Psoas muscle (tissue), 8 donors: ENCODE data around the gene PANK4. TPM values are rescaled to one million over a fixed set of nuclear protein-coding genes. Genes with fewer than 3 reads are reported as not detected.

Experiments
- ATAC-seq, 4 donors: fragments of 200-7000 bp; cut with Tn5 transposase; one replicate each; pipeline ENCODE4 v1.9.1; 2020; ENCODE audit warnings: moderate library complexity in 3 of 4, mild to moderate bottlenecking in 2 of 4
- DNase-seq, 2 donors: peaks; one replicate each; pipeline ENCODE4 v3.0.0-alpha.2; 2020
- H3K27ac ChIP-seq: fragments of 200-600 bp; one replicate; pipeline ENCODE4 v1.8.0; 2022
- H3K27me3 ChIP-seq, 3 donors: fragments of 200-600 bp in 1 of 3; one replicate each; pipeline versions ENCODE4 v1.6.1 to v1.8.0; 2013 to 2022; ENCODE audit warnings: low read length in 2 of 3, mild to moderate bottlenecking in 2 of 3, moderate library complexity in 1 of 3; ENCODE audit not compliant: insufficient read depth in 3 of 3
- H3K36me3 ChIP-seq, 2 donors: fragments of 200-600 bp in 1 of 2; one replicate each; pipeline versions ENCODE4 v1.6.1 to v1.8.0; 2013 to 2022; ENCODE audit warnings: low read depth in 1 of 2, mild to moderate bottlenecking in 1 of 2, moderate library complexity in 1 of 2; ENCODE audit not compliant: insufficient read depth in 1 of 2
- H3K4me1 ChIP-seq: fragments of 200-600 bp; one replicate; pipeline ENCODE4 v1.8.0; 2022
- H3K4me3 ChIP-seq: fragments of 200-600 bp; one replicate; pipeline ENCODE4 v1.8.0; 2022; ENCODE audit warnings: mild to moderate bottlenecking
- H3K9me3 ChIP-seq: fragments of 200-600 bp; one replicate; pipeline ENCODE4 v1.8.0; 2022
- CTCF ChIP-seq: fragments of 200-600 bp; IDR thresholded peaks from one replicate; pipeline ENCODE4 v1.8.0; 2022; ENCODE audit warnings: antibody characterized with exemption
- WGBS, 3 donors: extraction: QIAGEN DNeasy Blood & Tissue Kit; methylation state at CpG; one replicate each; pipeline versions ENCODE4 v1.1.6 to v1.1.7; 2013; 5-methylcytosine and 5-hydroxymethylcytosine counted together
- intact Hi-C, 2 donors: fragments of 100-400 bp; cut with DNase I; formaldehyde crosslinking; loops; one replicate each; pipeline versions ENCODE4 v1.11.0 to v1.14.2; 2022
- polyA plus RNA-seq, 3 donors: library from polyadenylated mRNA; stranded (reverse); fragments of 200-250 nt; gene quantifications; one replicate each; pipeline ENCODE4 v1.2.3, GENCODE V29; 2013
- total RNA-seq, 4 donors: library from RNA; stranded (reverse); fragmentation: NEBNext Ultra II Directional in 2 of 4; extraction: Animal tissue kit (Norgen Biotek cat#: 25700) in 2 of 4; gene quantifications; one replicate each; pipeline versions ENCODE4 v1.2.1 to v1.2.4, GENCODE V29; 2021 to 2023
- donor health status: healthy with polysubstance abuse.
- donor health status: DM: no; HTN: no; CAD: no; lungs with moderate emphysema.
- donor health status: Bipolar disorder and iron deficiency.
- donor health status: healthy.
- donor health status: DM: yes; HTN: yes; CAD: no.
- donor health status: DM: no; HTN: no; CAD: no.
- donor health status: DM: no; HTN: no; CAD: no.
- donor health status: DM: yes; HTN: yes; CAD: no.

PANK4 gene
- total and polyA plus RNA-seq, 7 donors: 29.0 to 45.1 (median 31.9) TPM

- 87 to 94% (median 93%) methylated on average over 6 of the region's 6 CpGs for WGBS, 3 donors
- Histone ChIP-seq H3K36me3 (no peaks in the 10 kb centered on the region), H3K9me3 (no peaks in the 10 kb centered on the region), H3K27me3 (peaks cover 0 to 7% (median 3%) of the 10 kb centered on the region in 3 donors), H3K27ac (no peak overlapping the region), H3K4me1 (no peaks in the 10 kb centered on the region), H3K4me3 (no peak overlapping the region)
- intact Hi-C loops: no loop called here
- TF ChIP-seq CTCF: no peak
- DNase-seq: no peak
- ATAC-seq: no peak
Observed at GRCh38 chr1:2558861-2559260, 32.5 kb upstream of the PANK4 start.

- no peak overlapping the region for H3K27ac ChIP-seq
- ATAC-seq (no peak), DNase-seq (no peak)
- TF ChIP-seq CTCF: no peak
- no peaks in the 10 kb centered on the region for H3K4me1 ChIP-seq
- H3K9me3 ChIP-seq: no peaks in the 10 kb centered on the region
- no peak overlapping the region for H3K4me3 ChIP-seq
- H3K27me3 ChIP-seq: peaks cover 0 to 7% (median 3%) of the 10 kb centered on the region in 3 donors
- no peaks in the 10 kb centered on the region for H3K36me3 ChIP-seq
- intact Hi-C loops: no loop called here
- WGBS, 3 donors: 93 to 97% (median 95%) methylated on average over 12 of the region's 12 CpGs
Observed at GRCh38 chr1:2558420-2558819, 32.0 kb upstream of the PANK4 start.

GRCh38 chr1:2557482-2558400 lies 31.3 kb upstream of the PANK4 start:
- H3K4me3 ChIP-seq: peak overlapping the region; percentile 76
- H3K36me3 ChIP-seq: no peaks in the 10 kb centered on the region
- H3K27me3 ChIP-seq: peaks cover 0 to 7% (median 3%) of the 10 kb centered on the region in 3 donors
- no peak overlapping the region for H3K27ac ChIP-seq
- 81 to 89% (median 83%) methylated on average over 29 to 30 of the region's 30 CpGs for WGBS, 3 donors
- no peak for DNase-seq
- intact Hi-C loops: no loop called here
- no peaks in the 10 kb centered on the region for H3K4me1 ChIP-seq
- no peak for TF ChIP-seq CTCF
- no peaks in the 10 kb centered on the region for H3K9me3 ChIP-seq
- no peak for ATAC-seq

- no peak for TF ChIP-seq CTCF
- peak; percentile 4 to 30 (median 16) for ATAC-seq
- Histone ChIP-seq H3K27ac (peak overlapping the region; percentile 74), H3K9me3 (no peaks in the 10 kb centered on the region), H3K4me1 (no peaks in the 10 kb centered on the region), H3K4me3 (peak overlapping the region; percentile 76), H3K36me3 (no peaks in the 10 kb centered on the region), H3K27me3 (peaks cover 0 to 7% (median 3%) of the 10 kb centered on the region in 3 donors)
- WGBS, 3 donors: 15 to 20% (median 17%) methylated on average over 22 to 24 of the region's 24 CpGs
- intact Hi-C loops: no loop called here
- DNase-seq: no peak
Observed at GRCh38 chr1:2556678-2557481, 30.5 kb upstream of the PANK4 start.
